Cardiac septum (tissue), 1 donor: ENCODE measurements around the gene GRIN1. TPM values are rescaled to one million over a fixed set of nuclear protein-coding genes. Genes with fewer than 3 reads are reported as not detected.

Experiments used
- microRNA-seq: library from miRNA; unstranded; fragments of <30 nt; microRNA quantifications from one replicate; pipeline ENCODE4 v1.2.0, GENCODE V29; 2020
- total RNA-seq: library from RNA; stranded (reverse); fragmentation: NEBNext Ultra II Directional; extraction: Animal tissue kit (Norgen Biotek cat#: 25700); gene quantifications from one replicate; pipeline ENCODE4 v1.2.1, GENCODE V29; 2021
- donor health status: DM: no; HTN: no; CAD: no.

The GRIN1 gene
- total RNA-seq, 1 donor from 2014 or later: not detected

Small RNAs within 50 kb of the gene (microRNA-seq; reads per million reads assigned to microRNA genes)
- not detected for gene MIR3621

Other genes starting within 250 kb of the GRIN1 start
- 162 TPM for gene FBXW5, start 194.4 kb upstream of the GRIN1 start, total RNA-seq
- gene C8G, start 193.9 kb upstream of the GRIN1 start, total RNA-seq: 3.4 TPM
- 20.7 TPM for gene LCN12, start 186.9 kb upstream of the GRIN1 start, total RNA-seq
- 1,323 TPM for gene PTGDS, start 161.7 kb upstream of the GRIN1 start, total RNA-seq
- 5.9 TPM for gene LCNL1, start 156.2 kb upstream of the GRIN1 start, total RNA-seq
- gene PAXX, start 146.7 kb upstream of the GRIN1 start, total RNA-seq: 26.0 TPM
- 12.9 TPM for gene CLIC3, start 142.6 kb upstream of the GRIN1 start, total RNA-seq
- 41.5 TPM for gene ABCA2, start 110.9 kb upstream of the GRIN1 start, total RNA-seq
- 0.22 TPM for gene FUT7, start 107.1 kb upstream of the GRIN1 start, total RNA-seq
- gene NPDC1, start 93.0 kb upstream of the GRIN1 start, total RNA-seq: 96.4 TPM
- gene ENTPD2, start 85.1 kb upstream of the GRIN1 start, total RNA-seq: 0.92 TPM
- gene SAPCD2, start 68.6 kb upstream of the GRIN1 start, total RNA-seq: 0.11 TPM
- gene UAP1L1, start 61.6 kb upstream of the GRIN1 start, total RNA-seq: 6.5 TPM
- gene MAN1B1, start 52.2 kb upstream of the GRIN1 start, total RNA-seq: 27.2 TPM
- 150 TPM for gene DPP7, start 24.4 kb upstream of the GRIN1 start, total RNA-seq
- gene LRRC26, start 30.9 kb downstream of the GRIN1 start, total RNA-seq: not detected
- not detected for gene TMEM210, start 32.9 kb downstream of the GRIN1 start, total RNA-seq
- gene ANAPC2, start 49.4 kb downstream of the GRIN1 start, total RNA-seq: 32.5 TPM
- 59.5 TPM for gene SSNA1, start 49.5 kb downstream of the GRIN1 start, total RNA-seq
- 13.5 TPM for gene TPRN, start 61.6 kb downstream of the GRIN1 start, total RNA-seq
- 40.6 TPM for gene TMEM203, start 66.5 kb downstream of the GRIN1 start, total RNA-seq
- gene NDOR1, start 66.5 kb downstream of the GRIN1 start, total RNA-seq: 8.0 TPM
- 22.2 TPM for gene RNF208, start 83.1 kb downstream of the GRIN1 start, total RNA-seq
- not detected for gene CYSRT1, start 86.0 kb downstream of the GRIN1 start, total RNA-seq
- not detected for gene RNF224, start 88.3 kb downstream of the GRIN1 start, total RNA-seq
- gene SLC34A3, start 91.7 kb downstream of the GRIN1 start, total RNA-seq: not detected
- gene TUBB4B, start 102.1 kb downstream of the GRIN1 start, total RNA-seq: 304 TPM
- gene STPG3, start 112.1 kb downstream of the GRIN1 start, total RNA-seq: not detected
- gene NELFB, start 116.2 kb downstream of the GRIN1 start, total RNA-seq: 37.2 TPM
- 13.9 TPM for gene TOR4A, start 138.6 kb downstream of the GRIN1 start, total RNA-seq
- 11.7 TPM for gene NRARP, start 163.1 kb downstream of the GRIN1 start, total RNA-seq